ENCODE results near the gene LLGL2.
"Not testable (repeated sequence)": the region's sequence is repeated elsewhere in the genome, so short reads cannot be mapped to it uniquely, and the experiment has no call there.

LLGL2 gene

GRCh38 chr17:75524970-75525805 lies at the start of gene LLGL2:
TSS of gene LLGL2 (plus strand) at chr17:75525697. CDS start at chr17:75543427, 17,730 bp downstream.
- DNase-seq (ENCODE audit: low spot score), result peak; percentile 82

- peak; percentile 23 for DNase-seq (ENCODE audit: low spot score)
Measured at GRCh38 chr17:75475851-75476250, 49.6 kb upstream of the LLGL2 start.

DNA sequence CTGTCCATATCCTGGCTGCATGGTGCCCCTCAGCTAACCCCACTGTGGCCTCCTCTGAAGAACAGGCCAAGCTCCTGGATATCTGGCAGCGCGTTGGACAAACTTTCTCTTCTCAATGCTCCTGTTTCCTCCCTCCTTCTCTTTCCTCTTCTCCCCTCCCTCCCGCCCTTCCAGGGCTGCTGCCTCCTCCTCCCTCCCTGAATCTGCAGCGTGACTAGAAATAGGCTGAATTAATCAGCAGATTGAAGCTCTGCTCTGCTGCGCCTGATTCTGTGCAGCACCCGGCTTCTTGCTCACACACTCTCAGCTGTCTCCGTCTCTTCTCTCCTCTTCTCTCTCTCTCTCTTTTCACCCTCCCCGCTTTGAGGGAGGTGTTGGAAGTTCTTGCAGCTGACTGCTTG lies 49.2 kb upstream of the LLGL2 start:
- DNase-seq (ENCODE audit: low spot score), result peak; percentile 66

GRCh38 chr17:75476752-75477489 lies 48.6 kb upstream of the LLGL2 start:
- DNase-seq (ENCODE audit: low spot score), result no peak

- not testable (repeated sequence) for DNase-seq (ENCODE audit: low spot score)
Measured at GRCh38 chr17:75477490-75477862, 48.0 kb upstream of the LLGL2 start.

DNA sequence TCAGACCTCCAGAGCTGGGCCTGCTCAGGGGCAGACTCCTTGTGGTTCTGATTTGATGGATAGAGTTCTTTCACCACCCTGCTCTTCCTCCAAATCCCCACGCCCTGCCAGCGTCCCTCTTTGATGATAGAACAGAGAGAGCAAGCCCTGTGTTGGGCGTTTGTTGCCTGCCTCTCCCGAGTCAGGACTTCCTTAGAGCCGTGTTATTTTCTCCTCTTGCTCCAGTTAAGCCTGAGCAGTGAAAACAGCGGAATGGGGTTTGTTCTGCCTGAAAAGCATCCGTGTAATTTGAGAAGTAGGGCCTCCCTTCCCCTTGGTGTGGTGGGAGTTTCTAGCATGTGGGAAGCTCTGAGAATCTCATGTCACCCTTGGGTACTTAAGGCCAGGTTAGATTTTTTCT lies 47.0 kb upstream of the LLGL2 start:
- no peak for DNase-seq (ENCODE audit: low spot score)

- DNase-seq (ENCODE audit: low spot score), result no peak
Measured at GRCh38 chr17:75480281-75480680, 45.2 kb upstream of the LLGL2 start.

- DNase-seq (ENCODE audit: low spot score), result no peak
Measured at GRCh38 chr17:75481194-75482068, 44.1 kb upstream of the LLGL2 start.

GRCh38 chr17:75482098-75482942 lies 43.2 kb upstream of the LLGL2 start:
- DNase-seq (ENCODE audit: low spot score), result no peak

DNA sequence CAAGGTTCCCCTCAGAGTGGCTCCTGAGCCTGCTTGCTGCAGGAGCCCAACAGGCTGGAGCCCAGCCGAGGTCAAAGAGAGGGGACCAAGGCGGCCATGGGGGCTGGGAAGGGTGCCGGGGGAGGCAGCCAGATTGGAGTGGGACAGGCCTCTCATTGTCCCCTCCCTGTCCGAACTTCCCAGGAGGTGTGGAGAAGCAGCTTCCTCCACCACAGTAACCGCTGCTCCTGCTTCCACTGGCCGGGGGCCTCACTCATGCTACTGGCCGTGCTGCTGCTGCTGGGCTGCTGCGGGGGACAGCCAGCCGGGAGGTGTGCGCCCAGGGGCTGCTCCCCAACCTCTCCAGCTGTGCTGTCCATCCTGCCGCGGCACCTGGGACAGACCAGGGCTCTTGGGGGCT lies 39.8 kb upstream of the LLGL2 start:
- no peak for DNase-seq (ENCODE audit: low spot score)

- no peak for DNase-seq (ENCODE audit: low spot score)
Measured at GRCh38 chr17:75486151-75486550, 39.3 kb upstream of the LLGL2 start.

- no peak for DNase-seq (ENCODE audit: low spot score)
Measured at GRCh38 chr17:75486951-75487350, 38.5 kb upstream of the LLGL2 start.

DNA sequence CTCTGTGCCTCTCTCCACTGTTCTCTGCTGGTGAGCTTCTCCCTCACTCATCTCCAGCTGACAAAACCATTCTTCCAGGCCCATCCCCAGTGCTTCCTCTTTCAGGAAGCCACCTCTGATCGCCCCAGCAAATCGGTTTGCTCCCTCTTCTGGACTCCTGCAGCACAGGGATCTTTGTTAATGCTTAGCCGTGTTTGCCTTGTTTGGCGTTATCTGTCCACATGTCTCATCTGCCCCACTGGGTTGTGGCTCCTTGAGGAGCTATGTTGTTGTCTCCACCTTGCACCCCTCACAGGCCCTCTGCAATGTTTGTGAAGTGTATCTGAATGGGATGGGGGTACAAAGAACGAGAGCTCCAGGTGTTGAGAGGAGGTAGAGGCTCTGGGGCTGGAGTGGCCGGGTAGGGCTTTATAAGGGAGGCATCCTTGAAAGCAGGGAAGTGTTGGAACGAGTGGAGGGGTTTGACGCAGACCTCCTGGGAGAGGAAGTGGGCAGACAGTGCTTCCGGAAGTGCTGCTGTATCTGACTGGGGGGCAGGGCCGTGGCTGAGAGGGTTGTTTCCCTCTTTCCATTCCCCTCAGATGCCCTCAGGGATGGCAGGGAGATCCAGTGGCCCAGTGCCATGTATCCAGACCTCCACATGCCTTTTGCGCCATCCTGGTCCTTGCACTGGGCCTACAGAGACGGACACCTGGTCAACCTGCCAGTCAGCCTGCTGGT lies 38.0 kb upstream of the LLGL2 start:
- no peak for DNase-seq (ENCODE audit: low spot score)

GRCh38 chr17:75488693-75489510 lies 36.6 kb upstream of the LLGL2 start:
- DNase-seq (ENCODE audit: low spot score), result no peak

GRCh38 chr17:75489511-75489955 lies 36.0 kb upstream of the LLGL2 start:
- no peak for DNase-seq (ENCODE audit: low spot score)

DNA sequence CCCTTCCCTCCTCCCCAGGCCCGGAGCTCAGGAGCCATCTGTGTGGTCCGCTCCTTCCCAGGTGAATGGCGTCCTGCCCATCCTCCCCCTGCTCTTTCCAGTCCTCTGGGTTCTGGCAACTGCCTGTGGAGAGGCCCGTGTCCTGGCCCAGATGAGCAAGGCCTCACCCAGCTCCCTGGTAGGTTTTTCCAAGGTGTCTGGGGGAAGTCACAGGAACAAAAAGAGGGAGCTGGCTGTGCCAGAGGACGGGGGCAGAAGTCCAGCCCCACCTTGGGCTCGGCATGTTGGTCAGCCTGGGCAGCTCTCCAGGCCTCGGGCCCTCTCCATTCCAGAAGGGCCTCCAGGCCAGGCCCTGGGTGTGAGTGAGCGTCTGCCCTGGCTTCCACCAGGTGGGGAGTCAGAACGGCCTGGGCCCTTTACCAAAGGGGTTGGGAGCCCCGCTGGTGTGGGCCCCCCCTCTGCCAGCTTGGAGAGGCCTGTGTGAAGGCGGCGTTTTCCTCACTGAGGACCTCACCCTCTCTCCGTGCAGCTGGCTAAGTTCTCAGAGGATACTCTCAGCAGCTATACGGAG lies 35.2 kb upstream of the LLGL2 start:
- no peak for DNase-seq (ENCODE audit: low spot score)

DNA sequence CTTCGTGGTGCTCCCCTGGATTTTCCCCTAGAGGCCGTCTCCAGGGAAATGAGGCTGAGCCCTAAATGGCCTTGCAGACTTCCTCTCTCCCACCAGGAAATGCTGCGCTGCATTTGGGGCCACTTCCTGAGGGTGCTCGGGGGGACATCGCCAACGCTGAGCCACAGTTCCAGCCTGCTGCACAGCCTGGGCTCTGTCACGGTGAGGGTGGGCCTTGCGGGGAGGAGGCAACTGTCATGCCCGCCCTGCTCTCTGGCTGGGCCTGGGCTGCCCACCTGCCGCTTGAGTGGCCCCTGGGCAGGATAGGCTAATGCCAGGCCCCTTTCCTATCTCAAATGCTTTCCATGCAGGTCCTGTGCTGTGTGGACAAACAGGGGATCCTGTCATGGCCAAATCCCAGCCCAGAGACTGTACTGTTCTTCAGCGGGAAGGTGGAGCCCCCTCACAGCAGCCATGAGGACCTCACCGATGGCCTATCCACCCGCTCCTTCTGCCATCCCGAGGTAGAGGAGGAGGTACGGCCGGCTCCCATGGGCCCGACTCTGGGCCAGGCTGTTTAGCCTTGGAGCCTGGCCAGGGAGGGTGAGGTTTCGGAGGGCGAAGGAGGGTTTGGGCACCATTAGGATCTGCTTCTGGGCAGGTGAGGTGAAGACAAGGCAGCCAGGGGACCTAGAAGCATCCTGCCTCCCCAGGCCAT lies 34.4 kb upstream of the LLGL2 start:
- no peak for DNase-seq (ENCODE audit: low spot score)

DNA sequence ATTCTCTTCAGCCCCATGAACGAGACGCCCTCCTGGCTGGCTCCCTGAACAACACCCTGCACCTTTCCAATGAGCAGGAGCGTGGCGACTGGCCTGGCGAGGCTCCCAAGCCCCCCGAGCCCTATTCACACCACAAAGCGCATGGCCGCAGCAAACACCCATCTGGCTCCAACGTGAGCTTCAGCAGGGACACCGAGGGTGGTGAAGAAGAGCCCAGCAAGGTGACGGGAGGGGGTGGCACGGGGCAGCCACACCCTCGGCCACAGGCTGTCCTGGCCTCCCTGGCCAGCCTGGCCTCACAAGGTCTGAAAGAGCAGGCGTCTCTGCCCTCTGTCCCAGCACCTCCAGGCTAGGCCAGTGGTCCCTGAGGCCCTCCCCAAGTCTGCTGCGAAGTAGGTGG lies 33.8 kb upstream of the LLGL2 start:
- no peak for DNase-seq (ENCODE audit: low spot score)

Measured in AG08396 (cell line).